ENCODE results near the gene RIC3.

- TF ChIP-seq MAX (IDR thresholded peaks at IDR 0.05; ENCODE audit: low read depth, low read length), result no peak
- TF ChIP-seq CTCF (IDR thresholded peaks at IDR 0.05; ENCODE audit: low read depth, low read length), result no peak
- TF ChIP-seq POLR2A (IDR thresholded peaks at IDR 0.05; ENCODE audit: extremely low read depth, insufficient read length), result no peak
- TF ChIP-seq MYC (IDR thresholded peaks at IDR 0.05; ENCODE audit: low read depth, low read length), result no peak
Observed at GRCh38 chr11:8097468-8097867, 71.4 kb downstream of the RIC3 start.

Data from NB4 (cell line).